Activated CD8-positive, alpha-beta T cell treated with anti-CD3 and anti-CD28 coated beads for 36 hours (primary cell): ENCODE data around the gene OR52K2. TPM values are rescaled to one million over a fixed set of nuclear protein-coding genes. Genes with fewer than 3 reads are reported as not detected.

ENCODE experiments used
- ATAC-seq: fragments of 200-7000 bp; cut with Tn5 transposase; one replicate; pipeline ENCODE4 v1.10.0; 2021; ENCODE audit warnings: mild to moderate bottlenecking, moderate library complexity
- CTCF ChIA-PET: fragments of 350-600 bp; sonication (Branson Sonifier 250); formaldehyde crosslinking; loops from one replicate; lab custom pipeline; 2021; ENCODE audit warnings: antibody characterized with exemption; lab: Charles Lee
- POLR2A ChIA-PET: fragments of 350-600 bp; sonication (Branson Sonifier 250); formaldehyde crosslinking; loops from one replicate; lab custom pipeline; 2021; ENCODE audit warnings: antibody characterized with exemption; lab: Charles Lee
- DNase-seq: peaks from one replicate; pipeline ENCODE4 v3.0.0-alpha.2; 2020
- H3K27ac Mint-ChIP-seq: one replicate; pipeline ENCODE4 v1.8.0; 2021; ENCODE audit warnings: mild to moderate bottlenecking, mixed read lengths
- H3K27me3 Mint-ChIP-seq: one replicate; pipeline ENCODE4 v1.8.0; 2021; ENCODE audit warnings: mixed read lengths
- H3K36me3 Mint-ChIP-seq: one replicate; pipeline ENCODE4 v1.8.0; 2021; ENCODE audit warnings: low read depth, mixed read lengths
- H3K4me1 Mint-ChIP-seq: one replicate; pipeline ENCODE4 v1.8.0; 2021; ENCODE audit warnings: low read depth, mixed read lengths
- H3K4me3 Mint-ChIP-seq: one replicate; pipeline ENCODE4 v1.8.0; 2021; ENCODE audit warnings: mild to moderate bottlenecking, moderate library complexity, mixed read lengths
- H3K9me3 Mint-ChIP-seq: one replicate; pipeline ENCODE4 v1.8.0; 2021; ENCODE audit warnings: mixed read lengths
- intact Hi-C: fragments of 100-400 bp; cut with micrococcal nuclease; formaldehyde crosslinking; loops from one replicate; pipeline ENCODE4 v1.10.0; 2022
- total RNA-seq, 2 experiments: library from RNA; stranded (reverse); gene quantifications; one replicate each; pipeline ENCODE4 v1.2.3, GENCODE V29; 2021
- TF ChIP-seq, protein P1 (sequence below): fragments of 200-600 bp; IDR thresholded peaks from one replicate; pipeline ENCODE4 v1.8.0; 2022; ENCODE audit warnings: antibody characterized with exemption, mild to moderate bottlenecking

The OR52K2 gene
- total RNA-seq, 2 experiments from 2014 or later = not detected

DNA sequence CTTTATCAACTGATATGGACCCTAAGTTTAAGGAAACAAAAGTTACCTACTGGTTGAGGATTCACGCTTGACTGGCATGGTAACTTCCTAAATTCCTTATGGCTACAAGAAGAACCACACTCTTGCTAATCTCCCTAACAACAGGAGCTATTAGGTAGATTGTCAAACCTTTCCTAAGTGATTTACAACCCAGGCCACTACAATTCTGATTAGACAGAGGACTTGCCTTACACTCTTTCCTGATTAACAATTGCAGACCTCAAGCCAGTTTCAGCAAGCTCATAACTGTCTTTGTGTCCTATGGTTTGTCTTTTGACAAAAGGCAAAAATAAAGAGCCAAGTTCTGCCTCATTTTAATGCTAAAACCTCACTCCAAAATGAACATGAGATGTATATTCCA is 16.3 kb downstream of the OR52K2 start:
- Mint-ChIP-seq H3K9me3 (peaks cover 6% of the 10 kb centered on the region), H3K27me3 (peaks cover 8% of the 10 kb centered on the region), H3K27ac (no peak overlapping the region), H3K4me3 (no peak overlapping the region), H3K4me1 (no peaks in the 10 kb centered on the region), H3K36me3 (no peaks in the 10 kb centered on the region)
- DNase-seq (no peak), ATAC-seq (no peak)
- ChIA-PET POLR2A (no interaction called here), CTCF (no interaction called here)
- TF ChIP-seq, protein P1, sequence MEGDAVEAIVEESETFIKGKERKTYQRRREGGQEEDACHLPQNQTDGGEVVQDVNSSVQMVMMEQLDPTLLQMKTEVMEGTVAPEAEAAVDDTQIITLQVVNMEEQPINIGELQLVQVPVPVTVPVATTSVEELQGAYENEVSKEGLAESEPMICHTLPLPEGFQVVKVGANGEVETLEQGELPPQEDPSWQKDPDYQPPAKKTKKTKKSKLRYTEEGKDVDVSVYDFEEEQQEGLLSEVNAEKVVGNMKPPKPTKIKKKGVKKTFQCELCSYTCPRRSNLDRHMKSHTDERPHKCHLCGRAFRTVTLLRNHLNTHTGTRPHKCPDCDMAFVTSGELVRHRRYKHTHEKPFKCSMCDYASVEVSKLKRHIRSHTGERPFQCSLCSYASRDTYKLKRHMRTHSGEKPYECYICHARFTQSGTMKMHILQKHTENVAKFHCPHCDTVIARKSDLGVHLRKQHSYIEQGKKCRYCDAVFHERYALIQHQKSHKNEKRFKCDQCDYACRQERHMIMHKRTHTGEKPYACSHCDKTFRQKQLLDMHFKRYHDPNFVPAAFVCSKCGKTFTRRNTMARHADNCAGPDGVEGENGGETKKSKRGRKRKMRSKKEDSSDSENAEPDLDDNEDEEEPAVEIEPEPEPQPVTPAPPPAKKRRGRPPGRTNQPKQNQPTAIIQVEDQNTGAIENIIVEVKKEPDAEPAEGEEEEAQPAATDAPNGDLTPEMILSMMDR = no peak
- intact Hi-C loops = no loop called here

DNA sequence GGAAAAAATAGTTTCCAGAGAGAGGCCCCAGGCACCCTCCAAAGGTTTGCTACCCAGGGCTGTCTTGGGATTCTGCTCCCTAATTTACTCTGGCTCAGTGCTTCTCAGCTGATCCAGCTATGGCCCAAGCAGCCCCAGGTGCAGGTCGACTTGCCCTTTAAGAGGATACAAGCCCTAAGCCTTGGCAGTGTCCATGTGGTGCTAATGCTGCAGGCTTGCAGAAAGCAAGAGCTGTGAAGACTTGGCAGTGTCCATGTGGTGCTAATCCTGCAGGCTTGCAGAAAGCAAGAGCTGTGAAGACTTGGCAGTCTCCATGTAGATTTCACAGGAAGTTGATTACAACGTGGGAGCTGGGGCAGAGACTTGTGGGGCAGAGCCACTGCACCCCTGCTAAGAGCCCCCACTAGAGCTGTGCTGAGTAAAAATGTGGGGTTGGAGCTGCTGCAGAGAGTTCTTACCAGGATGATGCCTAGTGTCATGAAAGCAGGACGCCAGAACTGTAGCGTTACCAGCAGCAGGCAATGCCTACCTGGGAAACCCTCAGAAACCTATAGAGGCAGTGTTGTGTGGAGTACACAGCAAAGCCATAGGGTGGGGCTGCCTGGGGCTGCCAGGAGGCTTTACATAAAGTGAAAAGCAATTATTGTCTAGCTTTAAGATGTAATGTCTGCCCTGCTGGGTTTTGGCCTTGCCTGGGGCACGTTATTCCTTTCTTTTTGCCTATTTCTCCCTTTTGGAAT is 17.2 kb downstream of the OR52K2 start:
- Mint-ChIP-seq H3K9me3 (peaks cover 6% of the 10 kb centered on the region), H3K27ac (no peak overlapping the region), H3K27me3 (peaks cover 9% of the 10 kb centered on the region), H3K36me3 (no peaks in the 10 kb centered on the region), H3K4me3 (no peak overlapping the region), H3K4me1 (no peaks in the 10 kb centered on the region)
- no peak for DNase-seq
- no peak for ATAC-seq
- intact Hi-C loops = no loop called here
- ChIA-PET CTCF (no interaction called here), POLR2A (no interaction called here)
- TF ChIP-seq, protein P1 = no peak

DNA sequence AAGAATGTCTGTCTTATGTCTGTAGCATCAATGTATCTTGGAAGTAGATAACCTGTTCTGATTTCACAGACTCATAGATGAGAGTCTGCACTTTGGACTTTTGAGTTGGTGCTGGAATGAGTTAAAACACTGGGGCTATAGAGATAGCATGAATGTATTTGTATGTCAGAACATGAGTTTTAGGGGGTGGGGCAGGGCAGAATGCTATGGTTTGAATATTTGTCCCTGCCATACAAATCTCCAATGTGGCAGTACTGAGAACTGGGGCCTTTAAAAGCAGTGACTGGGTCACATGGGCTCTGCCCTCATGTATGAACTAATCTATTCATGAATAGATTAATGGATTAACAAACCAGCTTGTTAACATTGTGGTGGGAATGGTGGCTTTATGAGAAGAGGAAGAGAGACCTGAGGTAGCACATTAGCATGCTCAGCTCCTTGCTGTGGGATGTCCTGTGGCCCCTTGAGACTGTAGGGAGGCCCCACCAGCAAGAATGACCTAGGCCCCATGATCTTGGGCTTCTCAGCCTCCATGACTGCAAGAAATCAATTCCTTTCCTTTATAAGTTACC is 17.9 kb downstream of the OR52K2 start:
- ATAC-seq (no peak), DNase-seq (no peak)
- Mint-ChIP-seq H3K36me3 (no peaks in the 10 kb centered on the region), H3K9me3 (peaks cover 6% of the 10 kb centered on the region), H3K27me3 (peaks cover 6% of the 10 kb centered on the region), H3K4me1 (no peaks in the 10 kb centered on the region), H3K27ac (no peak overlapping the region), H3K4me3 (no peak overlapping the region)
- intact Hi-C loops = no loop called here
- CTCF ChIA-PET = no interaction called here
- TF ChIP-seq, protein P1 = no peak
- POLR2A ChIA-PET = no interaction called here

DNA sequence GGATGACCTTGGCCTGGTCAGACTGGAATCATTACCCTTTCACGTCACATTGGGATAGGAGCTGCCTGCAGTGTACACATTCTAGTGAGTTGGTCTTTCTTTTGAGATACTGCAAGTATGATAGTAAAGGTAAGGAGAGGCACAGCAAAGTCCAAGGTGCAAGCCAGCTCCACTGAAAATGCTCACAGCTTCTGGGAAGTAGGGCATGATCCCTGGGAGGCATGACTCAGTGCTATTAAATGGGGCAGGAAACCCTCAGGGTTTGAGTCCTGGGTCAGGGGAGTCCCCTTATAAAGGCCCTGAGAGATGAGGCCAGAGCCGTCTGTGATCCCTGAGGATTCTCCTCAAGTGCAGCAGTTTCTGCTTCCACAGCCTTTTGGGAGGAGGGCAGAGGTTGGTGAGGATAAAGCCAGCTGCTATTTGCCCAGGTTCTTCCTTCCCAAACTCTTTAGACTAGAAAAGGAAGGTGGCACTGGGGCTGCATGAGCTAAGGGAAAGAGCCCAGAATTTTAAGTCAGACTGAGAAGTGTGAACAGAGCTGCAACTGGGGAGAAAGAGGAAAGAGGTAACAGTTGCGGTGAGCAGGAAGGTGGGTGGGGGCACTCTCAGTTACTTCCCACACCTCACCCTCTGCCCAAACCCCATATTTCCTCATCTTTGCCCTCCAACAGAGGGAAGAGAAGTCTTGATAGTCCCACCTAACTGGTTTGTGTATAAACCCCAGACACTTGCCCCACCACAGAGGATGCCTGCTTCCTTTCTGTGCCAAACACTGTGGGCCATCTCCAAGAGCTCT is 18.9 kb downstream of the OR52K2 start:
- H3K27me3 Mint-ChIP-seq = peaks cover 3% of the 10 kb centered on the region
- no peaks in the 10 kb centered on the region for H3K36me3 Mint-ChIP-seq
- ATAC-seq (no peak), DNase-seq (no peak)
- CTCF ChIA-PET = no interaction called here
- intact Hi-C loops = no loop called here
- POLR2A ChIA-PET = no interaction called here
- no peaks in the 10 kb centered on the region for H3K4me1 Mint-ChIP-seq
- no peak overlapping the region for H3K4me3 Mint-ChIP-seq
- TF ChIP-seq, protein P1 = no peak
- no peak overlapping the region for H3K27ac Mint-ChIP-seq
- H3K9me3 Mint-ChIP-seq = peaks cover 6% of the 10 kb centered on the region

DNA sequence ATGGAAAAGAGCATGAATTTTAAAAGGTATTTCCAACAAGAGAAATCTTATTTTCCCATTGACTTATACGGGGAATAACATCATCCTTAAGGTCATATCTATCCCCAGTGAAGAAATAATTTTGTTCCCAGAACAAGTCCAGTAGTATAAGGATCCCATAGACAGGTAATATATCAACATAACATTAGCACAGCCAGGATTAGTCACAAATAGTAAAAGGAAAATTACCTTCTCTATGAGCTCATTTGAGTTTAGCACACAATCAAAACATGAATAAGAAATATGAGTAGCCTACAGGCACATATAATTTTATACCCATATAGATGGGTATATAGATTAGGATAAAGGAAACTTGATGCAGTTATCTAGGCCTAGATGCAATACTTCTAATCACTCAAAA is 30.5 kb downstream of the OR52K2 start:
- no peak overlapping the region for H3K27ac Mint-ChIP-seq
- POLR2A ChIA-PET = no interaction called here
- CTCF ChIA-PET = interaction anchor here (0.8 kb wide), 1 partner anchor 292 kb away, joined by 3 read pairs; no protein-coding TSS in a partner anchor
- no peaks in the 10 kb centered on the region for H3K36me3 Mint-ChIP-seq
- H3K9me3 Mint-ChIP-seq = no peaks in the 10 kb centered on the region
- DNase-seq (no peak), ATAC-seq (no peak)
- no peak overlapping the region for H3K4me3 Mint-ChIP-seq
- TF ChIP-seq, protein P1 = no peak
- intact Hi-C loops = no loop called here
- peaks cover 10% of the 10 kb centered on the region for H3K4me1 Mint-ChIP-seq
- peaks cover 9% of the 10 kb centered on the region for H3K27me3 Mint-ChIP-seq
